PC-3 (cell line): ENCODE results near the gene L1CAM. TPM values are rescaled to one million over a fixed set of nuclear protein-coding genes. Genes with fewer than 3 reads are reported as not detected.

Experiments
- ATAC-seq: fragments of 200-7000 bp; cut with Tn5 transposase; 2 replicates; pipeline ENCODE4 v1.9.1; 2020; ENCODE audit warnings: mild to moderate bottlenecking, moderate library complexity
- BruUV-seq: library from RNA; stranded (reverse); fragments of 400-500 nt; replicated peaks from 2 replicates; lab custom pipeline; 2021; lab: Mats Ljungman, UMichigan
- CTCF ChIA-PET: fragments of 300-600 bp; sonication (Branson Sonifier 250); formaldehyde crosslinking; loops from one replicate; lab custom pipeline; 2022; ENCODE audit warnings: antibody characterized with exemption; lab: Charles Lee
- POLR2A ChIA-PET: fragments of 300-600 bp; sonication (Branson Sonifier 250); formaldehyde crosslinking; loops from one replicate; lab custom pipeline; 2022; ENCODE audit warnings: antibody characterized with exemption; ENCODE audit not compliant: unreplicated experiment; lab: Charles Lee
- DNase-seq: peaks from one replicate; pipeline ENCODE4 v3.0.0-alpha.2; 2015
- H2AFZ ChIP-seq: fragments of 300-600 bp; sonication (generic); 2 replicates; pipeline ENCODE4 v1.6.0; 2016; ENCODE audit warnings: antibody characterized with exemption, low read length
- H3F3A ChIP-seq: fragments of 300-600 bp; sonication (generic); one replicate; pipeline ENCODE4 v1.6.0; 2017; ENCODE audit warnings: antibody characterized with exemption, low read length, control low read depth, mild to moderate bottlenecking; ENCODE audit not compliant: unreplicated experiment
- H3K27ac ChIP-seq: fragments of 300-600 bp; sonication (generic); 2 replicates; pipeline ENCODE4 v1.5.1; 2016; ENCODE audit warnings: mild to moderate bottlenecking, low read length
- H3K27me3 ChIP-seq: fragments of 300-600 bp; sonication (generic); 2 replicates; pipeline ENCODE4 v1.6.1; 2016; ENCODE audit warnings: low read length, mixed read lengths
- H3K36me3 ChIP-seq: fragments of 300-600 bp; sonication (generic); 2 replicates; pipeline ENCODE4 v1.6.1; 2016; ENCODE audit warnings: low read depth, mixed run types, low read length, mixed read lengths
- H3K4me1 ChIP-seq: fragments of 300-600 bp; sonication (generic); 2 replicates; pipeline ENCODE4 v1.5.1; 2016; ENCODE audit warnings: low read length; ENCODE audit not compliant: insufficient read depth
- H3K4me2 ChIP-seq: fragments of 300-600 bp; sonication (generic); 2 replicates; pipeline ENCODE4 v1.6.0; 2016; ENCODE audit warnings: low read length
- H3K4me3 ChIP-seq: fragments of 300-600 bp; sonication (generic); 2 replicates; pipeline ENCODE4 v1.5.1; 2016; ENCODE audit warnings: mild to moderate bottlenecking, low read length, mixed read lengths
- H3K79me2 ChIP-seq: fragments of 300-600 bp; sonication (generic); 2 replicates; pipeline ENCODE4 v1.6.1; 2017; ENCODE audit warnings: low read length, mixed read lengths
- H3K9ac ChIP-seq: fragments of 300-600 bp; sonication (generic); 2 replicates; pipeline ENCODE4 v1.6.0; 2016; ENCODE audit warnings: mild to moderate bottlenecking, low read length
- H3K9me2 ChIP-seq: fragments of 300-600 bp; sonication (generic); replicated peaks from 2 replicates; pipeline ENCODE4 v1.6.1; 2016; ENCODE audit warnings: mixed run types, low read length, mixed read lengths
- H3K9me3 ChIP-seq: fragments of 300-600 bp; sonication (generic); 2 replicates; pipeline ENCODE4 v1.6.1; 2016; ENCODE audit warnings: low read length, mixed read lengths
- H4K20me1 ChIP-seq: fragments of 300-600 bp; sonication (generic); 2 replicates; pipeline ENCODE4 v1.6.1; 2016; ENCODE audit warnings: low read length, mixed read lengths
- EZH2 ChIP-seq: fragments of 300-600 bp; sonication (generic); IDR thresholded peaks from one replicate; pipeline ENCODE4 v1.6.1; 2017; ENCODE audit warnings: antibody characterized with exemption, mild to moderate bottlenecking, low read length; ENCODE audit not compliant: unreplicated experiment
- EZH2phosphoT487 ChIP-seq: fragments of 300-600 bp; sonication (generic); IDR thresholded peaks from 2 replicates; pipeline ENCODE4 v1.6.1; 2018; ENCODE audit warnings: mild to moderate bottlenecking, antibody characterized with exemption, low read length, borderline replicate concordance
- intact Hi-C: fragments of 100-400 bp; cut with micrococcal nuclease; formaldehyde crosslinking; loops from 2 replicates; pipeline ENCODE4 v1.9.0; 2023
- total RNA-seq: library from RNA; depleted of rRNA; stranded (reverse); fragments of >200 nt; gene quantifications from 2 replicates; pipeline ENCODE4 v1.2.3, GENCODE V29; 2014
- TF ChIP-seq, protein P1 (sequence below): fragments of 300-600 bp; sonication (generic); conservative IDR thresholded peaks from 2 replicates; pipeline ENCODE4 v1.5.1; 2017; ENCODE audit warnings: antibody characterized with exemption, low read depth, mild to moderate bottlenecking, low read length

Gene L1CAM
- total RNA-seq, 1 experiment from 2014 or later, result 5.2 TPM

DNA sequence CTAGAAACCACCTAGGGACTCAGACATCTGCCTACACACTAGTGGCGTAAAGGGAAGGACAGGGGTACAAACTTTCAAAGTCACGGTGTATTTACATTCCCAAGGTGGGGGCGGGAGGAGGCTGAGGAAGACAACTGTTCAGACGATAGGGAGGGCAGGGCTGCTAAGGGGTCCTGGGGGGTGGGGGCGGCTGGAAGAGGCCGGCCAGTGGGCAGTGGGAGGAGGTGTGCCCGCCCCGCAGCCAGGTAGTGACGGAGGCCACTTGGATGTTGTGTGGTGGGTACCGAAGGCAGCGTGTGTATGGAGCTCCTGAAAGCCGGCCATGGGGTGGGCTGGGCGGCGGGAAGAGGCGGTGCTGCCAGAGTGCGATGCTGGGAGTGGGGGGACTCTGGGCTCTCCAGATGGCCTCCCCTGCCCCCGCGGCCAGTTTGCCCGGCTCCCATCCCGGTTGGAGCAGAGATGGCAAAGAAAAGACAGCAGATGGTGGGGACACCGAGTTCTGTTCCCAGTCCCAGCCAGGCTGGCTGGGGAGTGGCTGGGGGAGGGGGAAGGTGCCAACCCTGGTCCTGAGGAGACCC is 24.2 kb downstream of the L1CAM start:
- peaks cover 23% of the 10 kb centered on the region; the same call in 1 of the 2 replicates for H3K27me3 ChIP-seq
- H3K27ac ChIP-seq, result no peak overlapping the region
- DNase-seq (no peak), ATAC-seq (no peak)
- H3F3A ChIP-seq, result no peaks in the 10 kb centered on the region
- intact Hi-C loops, result no loop called here
- ChIA-PET POLR2A (no interaction called here), CTCF (no interaction called here)
- no TSS peak for BruUV-seq
- TF ChIP-seq, protein P1, sequence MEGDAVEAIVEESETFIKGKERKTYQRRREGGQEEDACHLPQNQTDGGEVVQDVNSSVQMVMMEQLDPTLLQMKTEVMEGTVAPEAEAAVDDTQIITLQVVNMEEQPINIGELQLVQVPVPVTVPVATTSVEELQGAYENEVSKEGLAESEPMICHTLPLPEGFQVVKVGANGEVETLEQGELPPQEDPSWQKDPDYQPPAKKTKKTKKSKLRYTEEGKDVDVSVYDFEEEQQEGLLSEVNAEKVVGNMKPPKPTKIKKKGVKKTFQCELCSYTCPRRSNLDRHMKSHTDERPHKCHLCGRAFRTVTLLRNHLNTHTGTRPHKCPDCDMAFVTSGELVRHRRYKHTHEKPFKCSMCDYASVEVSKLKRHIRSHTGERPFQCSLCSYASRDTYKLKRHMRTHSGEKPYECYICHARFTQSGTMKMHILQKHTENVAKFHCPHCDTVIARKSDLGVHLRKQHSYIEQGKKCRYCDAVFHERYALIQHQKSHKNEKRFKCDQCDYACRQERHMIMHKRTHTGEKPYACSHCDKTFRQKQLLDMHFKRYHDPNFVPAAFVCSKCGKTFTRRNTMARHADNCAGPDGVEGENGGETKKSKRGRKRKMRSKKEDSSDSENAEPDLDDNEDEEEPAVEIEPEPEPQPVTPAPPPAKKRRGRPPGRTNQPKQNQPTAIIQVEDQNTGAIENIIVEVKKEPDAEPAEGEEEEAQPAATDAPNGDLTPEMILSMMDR, result no peak
- TF ChIP-seq EZH2phosphoT487 (no peak), EZH2 (no peak)
- no peaks in the 10 kb centered on the region for H3K36me3 ChIP-seq
- H3K79me2 ChIP-seq, result no peaks in the 10 kb centered on the region
- H2AFZ ChIP-seq, result no peak overlapping the region
- no peak overlapping the region for H3K4me3 ChIP-seq
- H3K9me2 ChIP-seq, result no peaks in the 10 kb centered on the region
- H3K4me2 ChIP-seq, result no peak overlapping the region
- no peaks in the 10 kb centered on the region for H3K4me1 ChIP-seq
- no peak overlapping the region for H3K9ac ChIP-seq
- no peaks in the 10 kb centered on the region for H3K9me3 ChIP-seq
- no peaks in the 10 kb centered on the region for H4K20me1 ChIP-seq

DNA sequence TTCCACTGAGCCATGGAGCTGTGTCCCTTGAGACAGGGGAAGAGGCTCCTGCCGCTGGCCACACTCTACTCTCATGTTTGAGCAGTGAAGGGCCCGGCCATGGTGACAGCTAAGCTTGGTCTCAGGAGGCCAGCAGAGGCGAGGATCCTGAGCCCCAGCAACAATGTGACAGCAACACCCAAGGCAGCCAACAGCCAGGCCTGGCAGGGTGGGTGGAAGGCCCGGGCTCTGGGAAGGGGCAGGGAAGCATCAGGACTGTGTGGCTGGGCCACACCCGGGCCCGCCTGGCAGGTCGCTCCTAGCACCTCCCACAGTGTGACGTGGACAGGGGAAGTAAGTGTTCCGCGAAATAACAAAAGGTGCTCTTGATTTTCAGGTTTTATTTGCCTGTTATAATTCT is 24.8 kb downstream of the L1CAM start:
- no peaks in the 10 kb centered on the region for H3K9me3 ChIP-seq
- no peaks in the 10 kb centered on the region for H3K36me3 ChIP-seq
- H3K4me1 ChIP-seq, result no peaks in the 10 kb centered on the region
- no TSS peak for BruUV-seq
- H2AFZ ChIP-seq, result no peak overlapping the region
- intact Hi-C loops, result no loop called here
- POLR2A ChIA-PET, result no interaction called here
- H3K79me2 ChIP-seq, result no peaks in the 10 kb centered on the region
- DNase-seq (no peak), ATAC-seq (no peak)
- H3K27me3 ChIP-seq, result peaks cover 24% of the 10 kb centered on the region; the same call in 1 of the 2 replicates
- TF ChIP-seq EZH2 (no peak), EZH2phosphoT487 (no peak)
- TF ChIP-seq, protein P1, result no peak
- no peak overlapping the region for H3K4me2 ChIP-seq
- no peaks in the 10 kb centered on the region for H4K20me1 ChIP-seq
- H3F3A ChIP-seq, result no peaks in the 10 kb centered on the region
- no peaks in the 10 kb centered on the region for H3K9me2 ChIP-seq
- H3K27ac ChIP-seq, result no peak overlapping the region
- H3K4me3 ChIP-seq, result no peak overlapping the region
- no peak overlapping the region for H3K9ac ChIP-seq
- CTCF ChIA-PET, result no interaction called here

DNA sequence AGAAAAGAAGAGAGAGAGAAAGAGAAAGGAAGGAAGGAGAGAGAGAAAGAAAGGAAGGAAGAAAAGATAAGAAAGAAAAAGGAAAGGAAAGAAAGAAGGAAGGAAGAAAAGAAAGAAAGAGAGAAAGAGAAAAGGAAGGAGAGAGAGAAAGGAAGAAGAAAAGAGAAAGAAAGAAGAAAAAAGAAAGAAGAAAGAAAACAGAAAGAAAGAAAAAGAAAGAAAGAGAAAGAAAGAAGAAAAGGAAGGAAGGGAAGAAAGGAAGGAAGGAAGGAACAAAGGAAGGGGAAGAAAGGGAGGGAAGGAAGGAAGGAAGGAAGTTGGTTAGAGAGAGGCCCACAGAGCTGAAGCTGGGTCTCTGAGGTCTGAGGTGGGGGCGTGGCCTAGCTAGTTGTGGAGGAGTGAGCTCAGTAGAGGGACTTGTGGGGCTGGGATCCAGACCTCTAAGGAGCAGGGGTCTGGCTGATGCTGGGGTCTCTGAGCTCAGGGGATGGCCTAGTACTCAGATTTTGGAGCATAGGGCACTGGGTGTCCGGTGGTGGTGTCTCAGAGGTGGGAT is 28.5 kb downstream of the L1CAM start:
- Histone ChIP-seq H3K9ac (no peak overlapping the region), H3K4me3 (no peak overlapping the region), H3K9me2 (no peaks in the 10 kb centered on the region), H4K20me1 (no peaks in the 10 kb centered on the region), H3K9me3 (no peaks in the 10 kb centered on the region), H3K27ac (no peak overlapping the region), H3K36me3 (no peaks in the 10 kb centered on the region), H3K79me2 (no peaks in the 10 kb centered on the region), H3K4me2 (no peak overlapping the region), H3K27me3 (peaks cover 31% of the 10 kb centered on the region; the same call in 1 of the 2 replicates), H3F3A (no peaks in the 10 kb centered on the region), H3K4me1 (no peaks in the 10 kb centered on the region), H2AFZ (no peak overlapping the region)
- CTCF ChIA-PET, result no interaction called here
- no peak for DNase-seq
- intact Hi-C loops, result no loop called here
- no TSS peak for BruUV-seq
- no peak for ATAC-seq
- POLR2A ChIA-PET, result no interaction called here
- TF ChIP-seq, protein P1, result no peak
- no peak for TF ChIP-seq EZH2phosphoT487
- TF ChIP-seq EZH2, result no peak
